Keratinocyte (primary cell): Measurements from ENCODE around the gene GFOD1. TPM values are rescaled to one million over a fixed set of nuclear protein-coding genes. Genes with fewer than 3 reads are reported as not detected.

ENCODE experiments used
- DNase-seq: peaks from one replicate; pipeline ENCODE4 v3.0.0-alpha.2; 2011; ENCODE audit warnings: low read depth, missing footprints, low spot score
- FAIRE-seq: peaks from 2 replicates; lab custom pipeline; 2011; peaks lifted over from hg19 to GRCh38; lab: Jason Lieb, UNC
- H2AFZ ChIP-seq: 2 replicates; pipeline ENCODE4 v1.6.0; 2012; ENCODE audit warnings: low read length, control low read depth, inconsistent platforms; ENCODE audit not compliant: control insufficient read depth
- H3K27ac ChIP-seq: 2 replicates; pipeline ENCODE4 v1.5.1; 2011; ENCODE audit warnings: low read length; ENCODE audit not compliant: control insufficient read depth, insufficient read depth
- H3K27me3 ChIP-seq: 3 replicates; pipeline ENCODE4 v1.6.0; 2011; ENCODE audit warnings: low read length; ENCODE audit not compliant: control insufficient read depth, insufficient read depth; ENCODE audit errors: extremely low read depth
- H3K36me3 ChIP-seq, 2 experiments: 2 replicates in 1 of 2; 3 replicates in 1 of 2; pipeline ENCODE4 v1.5.1; 2011; ENCODE audit warnings: low read length in 2 of 2, mild to moderate bottlenecking in 1 of 2; ENCODE audit not compliant: control insufficient read depth in 2 of 2, insufficient read depth in 2 of 2; ENCODE audit errors: extremely low read depth in 1 of 2
- H3K4me1 ChIP-seq: 3 replicates; pipeline ENCODE4 v1.5.1; 2011; ENCODE audit warnings: low read length; ENCODE audit not compliant: control insufficient read depth, insufficient read depth; ENCODE audit errors: extremely low read depth
- H3K4me2 ChIP-seq: 3 replicates; pipeline ENCODE4 v1.6.0; 2011; ENCODE audit warnings: low read depth, low read length; ENCODE audit not compliant: control insufficient read depth, insufficient read depth; ENCODE audit errors: extremely low read depth
- H3K4me3 ChIP-seq, 3 experiments: fragments of 200-600 bp in 1 of 3; sonication (generic) in 1 of 3; 2 replicates in 2 of 3; 3 replicates in 1 of 3; pipeline ENCODE4 v1.5.1; 2011 to 2016; ENCODE audit warnings: low read length in 3 of 3, mild to moderate bottlenecking in 3 of 3, control low read depth in 2 of 3, inconsistent platforms in 1 of 3, low read depth in 1 of 3, mixed read lengths in 1 of 3, mixed run types in 1 of 3, moderate library complexity in 1 of 3; ENCODE audit not compliant: control insufficient read depth in 2 of 3, insufficient read depth in 2 of 3; ENCODE audit errors: extremely low read depth in 1 of 3
- H3K79me2 ChIP-seq: 2 replicates; pipeline ENCODE4 v1.6.0; 2012; ENCODE audit warnings: low read length; ENCODE audit not compliant: control insufficient read depth, insufficient read depth
- H3K9ac ChIP-seq: 3 replicates; pipeline ENCODE4 v1.6.0; 2011; ENCODE audit warnings: low read length; ENCODE audit not compliant: control insufficient read depth, insufficient read depth; ENCODE audit errors: extremely low read depth
- H3K9me1 ChIP-seq: 3 replicates; pipeline ENCODE4 v1.6.0; 2011; ENCODE audit warnings: low read length; ENCODE audit not compliant: control insufficient read depth, insufficient read depth; ENCODE audit errors: extremely low read depth
- H3K9me3 ChIP-seq: 2 replicates; pipeline ENCODE4 v1.5.1; 2012; ENCODE audit warnings: low read depth, low read length; ENCODE audit not compliant: control insufficient read depth
- H4K20me1 ChIP-seq: 3 replicates; pipeline ENCODE4 v1.6.0; 2011; ENCODE audit warnings: low read length; ENCODE audit not compliant: control insufficient read depth, insufficient read depth; ENCODE audit errors: extremely low read depth
- EZH2 ChIP-seq: IDR thresholded peaks from one replicate; pipeline ENCODE4 v1.6.1; 2012; ENCODE audit warnings: inconsistent platforms, mild to moderate bottlenecking, low read length, moderate library complexity
- dilution Hi-C: fragments of 300-500 bp; cut with MboI; formaldehyde crosslinking; loops from one replicate; pipeline ENCODE4 v1.7.0; 2020; ENCODE audit warnings: low sequenced_read_pairs; ENCODE audit not compliant: extremely low pct_ligation_motif_present
- polyA plus RNA-seq, 5 experiments: library from polyadenylated mRNA; depleted of rRNA in 3 of 5; stranded (reverse) in 3 of 5; stranded (forward) in 1 of 5; unstranded in 1 of 5; fragments of >200 nt; gene quantifications; 1 replicate in 1 of 5; 2 replicates in 3 of 5; 3 replicates in 1 of 5; pipeline versions ENCODE4 v1.2.1 to v1.2.3, GENCODE V29; 2011 to 2012; ENCODE audit warnings: missing spikeins in 2 of 5, low read depth in 1 of 5, low replicate concordance in 1 of 5
- TF ChIP-seq, protein P1 (sequence below), 3 experiments: IDR thresholded peaks in 1 of 3; conservative IDR thresholded peaks in 1 of 3; optimal IDR thresholded peaks in 1 of 3; 2 replicates in 2 of 3; 3 replicates in 1 of 3; pipeline versions ENCODE3 to v1.5.1; 2011; ENCODE audit warnings: low read length in 3 of 3, mild to moderate bottlenecking in 3 of 3, moderate library complexity in 2 of 3, control low read depth in 1 of 3, inconsistent platforms in 1 of 3; ENCODE audit not compliant: insufficient read depth in 2 of 3; ENCODE audit errors: extremely low read depth in 1 of 3

The GFOD1 gene
- polyA plus RNA-seq, 1 donor (not counting 4 experiments of a cell fraction or from before 2014, with no cell fraction given), result 7.2 TPM

DNA sequence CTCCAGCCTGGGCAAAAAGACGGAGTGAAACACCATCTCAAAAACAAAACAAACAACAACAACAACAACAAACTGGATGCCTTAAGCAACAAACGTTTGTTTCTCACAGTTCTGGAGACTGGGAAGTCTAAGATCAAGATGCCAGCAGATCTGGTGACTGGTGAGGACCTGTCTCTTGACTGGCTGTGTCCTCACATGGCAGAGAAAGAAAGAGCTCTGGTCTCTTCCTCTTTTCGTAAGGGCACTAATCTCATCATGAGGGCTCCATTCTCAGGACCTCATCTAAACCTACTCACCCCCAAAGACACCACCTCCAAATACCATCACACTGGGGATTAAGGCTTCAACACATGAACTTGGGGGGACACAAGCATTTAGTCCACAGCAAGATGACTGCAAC, 13.5 kb upstream of the GFOD1 start:
- dilution Hi-C loops, result no loop called here
- no peaks in the 10 kb centered on the region for H3K36me3 ChIP-seq
- TF ChIP-seq, protein P1, sequence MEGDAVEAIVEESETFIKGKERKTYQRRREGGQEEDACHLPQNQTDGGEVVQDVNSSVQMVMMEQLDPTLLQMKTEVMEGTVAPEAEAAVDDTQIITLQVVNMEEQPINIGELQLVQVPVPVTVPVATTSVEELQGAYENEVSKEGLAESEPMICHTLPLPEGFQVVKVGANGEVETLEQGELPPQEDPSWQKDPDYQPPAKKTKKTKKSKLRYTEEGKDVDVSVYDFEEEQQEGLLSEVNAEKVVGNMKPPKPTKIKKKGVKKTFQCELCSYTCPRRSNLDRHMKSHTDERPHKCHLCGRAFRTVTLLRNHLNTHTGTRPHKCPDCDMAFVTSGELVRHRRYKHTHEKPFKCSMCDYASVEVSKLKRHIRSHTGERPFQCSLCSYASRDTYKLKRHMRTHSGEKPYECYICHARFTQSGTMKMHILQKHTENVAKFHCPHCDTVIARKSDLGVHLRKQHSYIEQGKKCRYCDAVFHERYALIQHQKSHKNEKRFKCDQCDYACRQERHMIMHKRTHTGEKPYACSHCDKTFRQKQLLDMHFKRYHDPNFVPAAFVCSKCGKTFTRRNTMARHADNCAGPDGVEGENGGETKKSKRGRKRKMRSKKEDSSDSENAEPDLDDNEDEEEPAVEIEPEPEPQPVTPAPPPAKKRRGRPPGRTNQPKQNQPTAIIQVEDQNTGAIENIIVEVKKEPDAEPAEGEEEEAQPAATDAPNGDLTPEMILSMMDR (optimal IDR thresholded peaks at IDR 0.05 in 1 of 3, IDR thresholded peaks at IDR 0.05 in 1 of 3, conservative IDR thresholded peaks at IDR 0.05 in 1 of 3; ENCODE audit: extremely low read depth in 1 of 3, insufficient read depth in 2 of 3, low read length in 3 of 3), result no peak
- TF ChIP-seq EZH2, result no peak

DNA sequence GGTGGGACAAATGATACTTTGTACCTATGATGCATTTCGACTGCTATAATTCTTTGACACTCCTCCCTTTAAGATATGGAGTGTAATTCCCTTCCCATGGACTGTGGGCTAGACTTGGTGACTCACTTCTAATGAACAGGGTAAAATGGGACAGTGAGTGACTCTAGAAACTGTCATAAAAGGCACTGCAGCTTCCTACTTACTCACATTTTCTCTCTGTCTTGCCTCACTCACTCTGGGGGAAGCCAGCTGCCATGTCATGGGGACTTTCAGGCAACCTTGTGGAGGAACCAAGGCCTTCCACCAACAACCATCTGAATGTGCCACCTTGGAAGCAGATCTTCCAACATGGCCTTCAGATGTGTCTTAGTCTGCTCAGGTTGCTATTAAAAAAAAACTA, 12.9 kb upstream of the GFOD1 start:
- no peak overlapping the region for H3K27ac ChIP-seq
- no peak for DNase-seq

More for the DNA sequence above, 13.5 kb upstream of the GFOD1 start:
- Histone ChIP-seq H3K9ac (no peak overlapping the region), H3K27ac (no peak overlapping the region), H3K4me3 (no peak overlapping the region), H3K9me1 (no peaks in the 10 kb centered on the region), H4K20me1 (no peaks in the 10 kb centered on the region), H3K79me2 (no peaks in the 10 kb centered on the region), H3K27me3 (no peaks in the 10 kb centered on the region), H2AFZ (no peak overlapping the region), H3K9me3 (no peaks in the 10 kb centered on the region), H3K4me2 (no peak overlapping the region), H3K4me1 (peaks cover 9% of the 10 kb centered on the region)
- DNase-seq (no peak), FAIRE-seq (no peak)

More for the DNA sequence above, 12.9 kb upstream of the GFOD1 start:
- H3K79me2 ChIP-seq, result no peaks in the 10 kb centered on the region
- H3K36me3 ChIP-seq, result no peaks in the 10 kb centered on the region
- H3K9ac ChIP-seq, result no peak overlapping the region
- no peaks in the 10 kb centered on the region for H3K9me1 ChIP-seq
- H2AFZ ChIP-seq, result no peak overlapping the region
- FAIRE-seq, result no peak
- no peaks in the 10 kb centered on the region for H3K9me3 ChIP-seq
- no peaks in the 10 kb centered on the region for H3K27me3 ChIP-seq
- no peak overlapping the region for H3K4me3 ChIP-seq
- dilution Hi-C loops, result no loop called here
- H3K4me1 ChIP-seq, result peaks cover 9% of the 10 kb centered on the region
- TF ChIP-seq, protein P1 (optimal IDR thresholded peaks at IDR 0.05 in 1 of 3, IDR thresholded peaks at IDR 0.05 in 1 of 3, conservative IDR thresholded peaks at IDR 0.05 in 1 of 3; ENCODE audit: extremely low read depth in 1 of 3, insufficient read depth in 2 of 3, low read length in 3 of 3), result no peak
- TF ChIP-seq EZH2, result no peak
- H3K4me2 ChIP-seq, result no peak overlapping the region
- no peaks in the 10 kb centered on the region for H4K20me1 ChIP-seq
